ENCODE data around the gene FAM53B.

FAM53B gene

DNA sequence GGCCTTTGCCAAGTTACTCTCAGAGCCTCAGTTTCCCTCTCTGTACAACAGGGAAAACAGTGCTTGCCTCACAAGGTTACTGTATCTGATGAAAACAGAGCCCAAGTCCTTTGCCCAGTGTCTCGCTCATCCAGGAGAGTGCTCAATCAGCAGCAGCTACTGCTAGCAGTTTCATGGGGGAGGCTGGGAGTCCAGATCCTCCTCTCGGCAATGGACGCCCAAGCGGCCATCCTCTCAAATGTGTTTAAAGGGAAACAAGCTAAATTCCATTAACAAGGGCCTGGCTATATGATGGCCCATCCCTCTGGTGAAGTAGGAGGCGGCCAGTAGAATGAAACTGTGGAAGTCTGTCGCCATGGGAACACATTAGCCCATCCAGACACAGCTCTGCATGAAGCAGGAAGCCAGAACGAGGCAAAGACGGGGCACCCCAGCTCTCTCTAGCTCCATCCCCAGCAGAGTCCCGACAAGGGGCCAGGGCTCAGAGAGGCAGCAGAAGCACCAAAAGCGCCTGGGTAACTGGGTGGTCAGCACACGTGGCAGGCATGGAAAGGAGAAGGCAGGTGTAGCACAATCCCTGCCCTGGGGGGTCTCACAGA lies 35.2 kb downstream of the FAM53B start:
- Histone ChIP-seq H3K4me1 (ENCODE audit: control insufficient read depth, insufficient read depth, low read length) (peaks cover 19% of the 10 kb centered on the region), H3K36me3 (ENCODE audit: control insufficient read depth, insufficient read depth, low read length) (peaks cover 3% of the 10 kb centered on the region), H3K27ac (ENCODE audit: insufficient read depth, low read depth, low read length, poor library complexity, severe bottlenecking) (peak overlapping the region; percentile 37), H3K9me3 (ENCODE audit: control insufficient read depth, low read length) (no peaks in the 10 kb centered on the region), H3K4me3 (ENCODE audit: insufficient read depth, low read depth, low read length) (no peak overlapping the region), H3K27me3 (ENCODE audit: control insufficient read depth, insufficient read depth, low read length, poor library complexity, severe bottlenecking) (no peaks in the 10 kb centered on the region)
- WGBS, 2 experiments = 62 to 63% methylated on average over 11 of the region's 11 CpGs

GRCh38 chr10:124708246-124708779 lies 35.9 kb downstream of the FAM53B start:
- H3K4me1 ChIP-seq (ENCODE audit: control insufficient read depth, insufficient read depth, low read length) = peaks cover 19% of the 10 kb centered on the region
- H3K4me3 ChIP-seq (ENCODE audit: insufficient read depth, low read depth, low read length) = no peak overlapping the region
- H3K27me3 ChIP-seq (ENCODE audit: control insufficient read depth, insufficient read depth, low read length, poor library complexity, severe bottlenecking) = no peaks in the 10 kb centered on the region
- WGBS, 2 experiments = 66 to 73% methylated on average over 9 of the region's 9 CpGs
- no peaks in the 10 kb centered on the region for H3K9me3 ChIP-seq (ENCODE audit: control insufficient read depth, low read length)
- H3K36me3 ChIP-seq (ENCODE audit: control insufficient read depth, insufficient read depth, low read length) = peaks cover 3% of the 10 kb centered on the region
- peak overlapping the region; percentile 37 for H3K27ac ChIP-seq (ENCODE audit: insufficient read depth, low read depth, low read length, poor library complexity, severe bottlenecking)

DNA sequence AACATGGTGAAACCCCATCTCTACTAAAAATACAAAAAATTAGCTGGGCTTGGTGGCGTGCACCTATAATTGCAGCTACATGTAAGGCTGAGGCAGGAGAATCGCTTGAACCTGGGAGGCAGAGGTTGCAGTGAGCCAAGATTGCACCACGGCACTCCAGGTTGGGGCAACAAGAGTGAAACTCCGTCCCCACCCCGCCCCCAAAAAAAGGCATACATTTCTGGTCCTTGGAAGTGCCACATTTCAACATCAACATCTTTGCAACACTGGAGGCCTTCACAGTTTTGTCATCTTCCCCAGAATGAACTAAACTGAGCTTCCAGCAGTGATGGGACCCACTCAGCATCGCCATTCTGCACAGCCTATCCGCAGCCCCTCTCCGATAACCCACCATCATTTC lies 36.6 kb downstream of the FAM53B start:
- Histone ChIP-seq H3K9me3 (ENCODE audit: control insufficient read depth, low read length) (no peaks in the 10 kb centered on the region), H3K4me1 (ENCODE audit: control insufficient read depth, insufficient read depth, low read length) (peaks cover 19% of the 10 kb centered on the region), H3K27me3 (ENCODE audit: control insufficient read depth, insufficient read depth, low read length, poor library complexity, severe bottlenecking) (no peaks in the 10 kb centered on the region), H3K4me3 (ENCODE audit: insufficient read depth, low read depth, low read length) (no peak overlapping the region), H3K36me3 (ENCODE audit: control insufficient read depth, insufficient read depth, low read length) (peaks cover 3% of the 10 kb centered on the region), H3K27ac (ENCODE audit: insufficient read depth, low read depth, low read length, poor library complexity, severe bottlenecking) (no peak overlapping the region)
- 95 to 97% methylated on average over 8 of the region's 8 CpGs for WGBS, 2 experiments

GRCh38 chr10:124707144-124707467 lies 37.1 kb downstream of the FAM53B start:
- H3K27ac ChIP-seq (ENCODE audit: insufficient read depth, low read depth, low read length, poor library complexity, severe bottlenecking) = no peak overlapping the region
- no peaks in the 10 kb centered on the region for H3K9me3 ChIP-seq (ENCODE audit: control insufficient read depth, low read length)
- H3K4me3 ChIP-seq (ENCODE audit: insufficient read depth, low read depth, low read length) = no peak overlapping the region
- no peaks in the 10 kb centered on the region for H3K27me3 ChIP-seq (ENCODE audit: control insufficient read depth, insufficient read depth, low read length, poor library complexity, severe bottlenecking)
- peaks cover 19% of the 10 kb centered on the region for H3K4me1 ChIP-seq (ENCODE audit: control insufficient read depth, insufficient read depth, low read length)
- H3K36me3 ChIP-seq (ENCODE audit: control insufficient read depth, insufficient read depth, low read length) = peaks cover 3% of the 10 kb centered on the region
- WGBS, 2 experiments = 90 to 93% methylated on average over 3 of the region's 3 CpGs

DNA sequence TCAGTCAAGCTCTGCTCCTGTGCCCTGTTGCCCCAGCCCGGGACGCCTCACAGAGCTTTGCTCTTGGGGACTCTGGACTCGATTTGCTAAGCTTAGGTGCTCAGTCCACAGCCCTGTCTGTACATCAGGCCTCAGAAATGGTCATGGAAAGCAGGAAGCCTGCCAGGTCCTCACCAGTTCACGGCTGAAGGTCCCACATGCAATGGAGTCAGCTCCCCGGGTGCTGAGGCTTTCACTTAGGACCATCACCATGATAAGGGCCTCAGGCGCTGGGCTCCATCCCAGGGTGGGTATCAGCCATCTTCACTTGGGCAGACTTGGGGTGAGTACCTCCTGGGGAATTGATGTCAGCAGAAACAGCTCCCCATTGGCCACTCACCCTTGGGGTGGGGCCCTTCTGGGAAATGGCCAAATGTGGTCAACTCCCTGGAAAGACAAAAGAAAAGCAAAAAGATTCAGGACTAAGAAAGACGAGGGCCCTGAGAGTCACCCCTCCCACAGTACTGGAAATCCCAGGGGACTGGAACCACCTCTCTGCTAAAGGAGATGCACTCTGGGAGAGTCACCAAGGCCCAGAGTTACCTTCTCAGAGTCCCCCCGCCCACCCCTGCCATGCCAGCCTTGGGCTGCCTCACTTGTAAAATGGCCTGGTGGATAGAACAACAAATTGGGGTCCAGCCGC lies 37.6 kb downstream of the FAM53B start:
- WGBS, 2 experiments = 94% methylated on average over 9 of the region's 9 CpGs

DNA sequence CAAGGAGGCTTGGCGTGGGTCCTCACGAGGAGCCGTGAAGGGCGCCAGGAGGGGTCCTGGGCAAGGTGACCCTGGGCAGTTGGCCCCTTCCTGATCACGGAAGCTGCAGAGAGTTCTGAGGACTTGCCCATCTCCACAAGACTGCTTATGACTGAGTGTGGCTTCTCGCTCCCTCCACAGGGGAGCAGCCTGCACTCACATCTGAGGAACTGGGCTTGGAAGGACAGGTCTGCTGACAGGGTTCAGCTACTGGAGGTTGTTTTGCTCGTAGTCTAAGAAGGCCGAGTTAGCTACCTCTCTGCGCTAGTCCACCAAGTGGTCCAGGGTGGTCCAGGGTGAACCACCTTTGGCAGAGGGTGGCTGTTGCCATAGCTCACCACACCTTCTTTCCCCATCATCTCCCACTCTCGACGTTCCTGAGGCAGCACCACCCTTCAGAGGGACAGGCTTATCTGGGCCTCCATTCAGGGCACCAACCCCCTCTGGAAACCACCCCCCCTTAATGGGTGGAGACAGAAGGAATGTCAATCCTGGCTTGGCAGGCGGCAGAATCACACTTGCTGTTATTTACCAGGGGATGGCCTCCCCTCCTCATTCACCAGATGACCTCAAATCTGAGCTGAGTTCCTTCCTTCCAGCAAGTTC lies 38.2 kb downstream of the FAM53B start:
- Histone ChIP-seq H3K27ac (ENCODE audit: insufficient read depth, low read depth, low read length, poor library complexity, severe bottlenecking) (no peak overlapping the region), H3K4me1 (ENCODE audit: control insufficient read depth, insufficient read depth, low read length) (peaks cover 19% of the 10 kb centered on the region), H3K36me3 (ENCODE audit: control insufficient read depth, insufficient read depth, low read length) (peaks cover 3% of the 10 kb centered on the region), H3K4me3 (ENCODE audit: insufficient read depth, low read depth, low read length) (no peak overlapping the region), H3K9me3 (ENCODE audit: control insufficient read depth, low read length) (no peaks in the 10 kb centered on the region), H3K27me3 (ENCODE audit: control insufficient read depth, insufficient read depth, low read length, poor library complexity, severe bottlenecking) (no peaks in the 10 kb centered on the region)
- 93 to 95% methylated on average over 12 of the region's 12 CpGs for WGBS, 2 experiments

More for the DNA sequence above, 37.6 kb downstream of the FAM53B start:
- no peak overlapping the region for H3K27ac ChIP-seq (ENCODE audit: insufficient read depth, low read depth, low read length, poor library complexity, severe bottlenecking)
- no peak overlapping the region for H3K4me3 ChIP-seq (ENCODE audit: insufficient read depth, low read depth, low read length)
- H3K9me3 ChIP-seq (ENCODE audit: control insufficient read depth, low read length) = no peaks in the 10 kb centered on the region
- peaks cover 19% of the 10 kb centered on the region for H3K4me1 ChIP-seq (ENCODE audit: control insufficient read depth, insufficient read depth, low read length)
- no peaks in the 10 kb centered on the region for H3K27me3 ChIP-seq (ENCODE audit: control insufficient read depth, insufficient read depth, low read length, poor library complexity, severe bottlenecking)
- H3K36me3 ChIP-seq (ENCODE audit: control insufficient read depth, insufficient read depth, low read length) = peaks cover 3% of the 10 kb centered on the region

DNA sequence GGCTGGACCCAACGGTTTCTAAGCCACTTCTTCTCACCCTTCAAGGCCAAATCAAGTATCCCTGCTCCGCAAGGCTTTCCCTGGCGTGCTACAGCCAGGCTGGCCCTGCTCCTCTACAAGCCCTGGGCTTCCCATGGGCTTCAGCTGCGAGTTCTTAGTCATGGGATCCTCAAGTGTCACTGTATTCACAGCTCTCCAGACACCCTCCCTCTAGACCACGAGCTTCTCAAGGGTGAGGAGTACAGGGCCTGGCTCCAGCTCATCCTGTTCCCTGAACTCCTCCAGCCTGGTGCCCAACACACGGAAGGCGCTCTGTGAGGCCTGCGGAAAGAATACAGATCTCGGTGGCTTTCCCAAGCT lies 38.8 kb downstream of the FAM53B start:
- Histone ChIP-seq H3K27ac (ENCODE audit: insufficient read depth, low read depth, low read length, poor library complexity, severe bottlenecking) (no peak overlapping the region), H3K9me3 (ENCODE audit: control insufficient read depth, low read length) (no peaks in the 10 kb centered on the region), H3K27me3 (ENCODE audit: control insufficient read depth, insufficient read depth, low read length, poor library complexity, severe bottlenecking) (no peaks in the 10 kb centered on the region), H3K4me3 (ENCODE audit: insufficient read depth, low read depth, low read length) (no peak overlapping the region), H3K4me1 (ENCODE audit: control insufficient read depth, insufficient read depth, low read length) (peaks cover 19% of the 10 kb centered on the region), H3K36me3 (ENCODE audit: control insufficient read depth, insufficient read depth, low read length) (peaks cover 3% of the 10 kb centered on the region)
- 85 to 89% methylated on average over 9 of the region's 9 CpGs for WGBS, 2 experiments

DNA sequence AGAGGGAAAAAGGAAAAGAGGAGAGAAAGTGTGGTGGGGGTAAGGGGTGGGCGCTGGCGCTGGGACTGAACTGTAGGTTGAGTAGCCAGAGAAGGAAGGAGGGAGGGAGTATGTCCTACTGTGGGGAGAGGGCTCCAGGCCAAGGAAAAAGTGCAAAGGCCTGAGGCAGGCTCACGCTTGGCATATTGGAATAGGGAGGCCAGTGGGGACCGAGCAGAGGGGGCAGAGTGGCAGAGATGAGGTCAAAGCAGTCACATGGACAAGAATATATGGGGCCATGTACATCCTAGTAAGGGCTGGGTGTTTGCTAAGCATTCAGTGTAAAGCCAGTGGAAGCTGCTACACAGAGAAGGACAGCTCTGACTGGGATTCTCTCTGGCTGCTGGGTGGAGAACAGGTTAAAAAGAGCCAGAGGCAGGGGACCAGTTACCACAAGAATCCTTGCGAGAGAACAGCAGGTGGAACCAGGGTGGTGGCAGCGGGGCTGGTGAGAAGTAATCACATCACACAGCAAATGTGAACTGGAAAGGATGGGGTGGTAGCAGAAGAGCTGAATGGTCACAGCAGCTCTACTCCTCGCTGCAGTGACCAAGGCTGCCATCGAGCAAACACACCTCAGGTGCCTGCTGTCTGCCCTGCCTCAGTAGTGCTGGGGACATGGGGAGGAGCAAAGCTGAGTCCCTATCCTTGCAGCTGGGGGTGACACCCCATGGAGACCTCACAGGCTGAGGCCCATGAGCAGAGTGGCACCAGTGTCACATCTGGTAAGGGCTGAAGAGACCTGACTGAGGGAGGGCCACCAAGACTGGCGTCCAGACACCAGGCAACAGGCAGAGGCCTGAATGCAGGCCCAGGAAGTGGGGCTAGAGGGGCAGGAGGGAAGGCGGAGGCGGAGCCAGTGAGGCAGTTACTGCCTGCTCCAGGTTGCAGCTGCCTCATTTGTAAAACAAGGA lies 39.5 kb downstream of the FAM53B start:
- Histone ChIP-seq H3K4me3 (ENCODE audit: insufficient read depth, low read depth, low read length) (no peak overlapping the region), H3K4me1 (ENCODE audit: control insufficient read depth, insufficient read depth, low read length) (peaks cover 19% of the 10 kb centered on the region), H3K27me3 (ENCODE audit: control insufficient read depth, insufficient read depth, low read length, poor library complexity, severe bottlenecking) (no peaks in the 10 kb centered on the region), H3K36me3 (ENCODE audit: control insufficient read depth, insufficient read depth, low read length) (peaks cover 3% of the 10 kb centered on the region), H3K27ac (ENCODE audit: insufficient read depth, low read depth, low read length, poor library complexity, severe bottlenecking) (no peak overlapping the region), H3K9me3 (ENCODE audit: control insufficient read depth, low read length) (no peaks in the 10 kb centered on the region)
- WGBS, 2 experiments = 89 to 90% methylated on average over 11 of the region's 11 CpGs

GRCh38 chr10:124703778-124704427 lies 40.3 kb downstream of the FAM53B start:
- Histone ChIP-seq H3K27me3 (ENCODE audit: control insufficient read depth, insufficient read depth, low read length, poor library complexity, severe bottlenecking) (no peaks in the 10 kb centered on the region), H3K4me1 (ENCODE audit: control insufficient read depth, insufficient read depth, low read length) (peaks cover 13% of the 10 kb centered on the region), H3K36me3 (ENCODE audit: control insufficient read depth, insufficient read depth, low read length) (peaks cover 3% of the 10 kb centered on the region), H3K27ac (ENCODE audit: insufficient read depth, low read depth, low read length, poor library complexity, severe bottlenecking) (no peak overlapping the region), H3K4me3 (ENCODE audit: insufficient read depth, low read depth, low read length) (no peak overlapping the region), H3K9me3 (ENCODE audit: control insufficient read depth, low read length) (no peaks in the 10 kb centered on the region)
- WGBS, 2 experiments = 94 to 95% methylated on average over 10 of the region's 10 CpGs

Measured in ectodermal cell (in vitro differentiated cells).